HuH-7 (cell line): ENCODE data around the gene LCLAT1.
"Not testable (repeated sequence)": the region's sequence is repeated elsewhere in the genome, so short reads cannot be mapped to it uniquely, and the experiment has no call there.

Experiments
- DNase-seq: peaks from one replicate; pipeline ENCODE4 v3.0.0; 2011; ENCODE audit warnings: low spot score

LCLAT1 gene

DNA sequence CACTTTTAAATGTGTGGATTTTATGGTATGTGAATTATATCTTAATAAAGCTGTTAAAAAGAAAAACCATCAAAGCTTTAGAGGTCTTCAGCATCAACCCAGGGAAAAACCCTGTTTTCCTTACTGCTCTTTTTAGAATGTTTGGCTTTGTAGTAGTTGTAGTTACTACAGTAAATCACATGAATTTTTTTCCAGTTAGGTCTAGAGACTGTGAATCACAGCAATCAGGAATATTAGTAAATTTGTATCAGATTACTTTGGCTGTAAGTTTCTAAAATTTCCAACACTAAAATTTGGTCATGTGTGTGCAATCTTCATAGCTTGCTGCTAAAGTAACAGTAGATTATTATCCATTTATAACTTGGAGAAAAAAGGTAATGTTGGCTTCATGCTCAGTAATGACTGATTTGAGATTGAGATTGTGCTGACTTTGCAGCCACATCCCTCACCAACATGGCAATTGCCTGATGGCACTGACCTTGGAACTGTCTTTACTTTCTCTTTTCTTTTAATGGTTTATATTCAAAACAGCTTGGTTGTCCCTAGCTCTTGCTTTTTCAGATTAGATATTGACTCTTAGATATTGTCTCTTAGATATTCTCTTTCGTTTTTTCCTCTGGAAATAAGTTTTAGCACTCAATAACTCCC is 41.1 kb downstream of the LCLAT1 start:
- DNase-seq, result no peak

DNA sequence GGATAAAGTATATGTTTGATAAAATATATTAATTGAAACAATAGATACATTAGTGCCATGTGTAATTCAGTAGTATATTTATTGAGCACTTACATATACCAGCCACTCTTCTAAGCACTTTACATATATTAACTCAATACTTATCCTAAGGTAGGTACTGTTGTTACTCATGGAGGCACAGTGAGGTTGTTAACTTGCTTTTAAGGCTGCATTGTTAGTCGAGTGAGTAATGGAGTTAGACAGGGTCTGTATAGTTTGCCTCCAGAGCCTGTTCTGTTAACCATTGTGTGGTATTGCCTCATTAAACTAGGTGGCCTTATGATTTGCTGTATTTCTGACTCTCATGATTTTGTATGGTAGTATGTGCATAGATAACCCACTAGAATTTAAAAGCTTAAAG is 44.2 kb downstream of the LCLAT1 start:
- no peak for DNase-seq

DNA sequence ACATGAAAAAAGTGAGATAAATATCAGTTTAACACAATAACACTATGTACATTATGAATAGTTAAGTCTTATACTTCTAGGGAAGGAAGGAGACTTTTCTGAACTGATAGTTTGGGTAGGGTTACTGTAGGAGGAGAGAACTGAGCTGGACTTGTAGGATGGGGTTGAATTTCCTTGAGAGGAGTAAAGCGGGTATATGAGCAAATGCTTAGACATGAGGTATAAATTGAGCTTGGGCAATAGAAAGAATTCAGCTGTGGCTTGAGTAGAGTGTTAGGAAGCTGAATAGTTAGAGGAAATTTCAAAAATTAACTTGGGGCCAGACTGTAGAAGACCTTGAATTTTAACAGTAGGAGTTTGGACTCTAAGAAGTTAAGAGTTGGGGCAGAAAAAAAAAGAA is 45.1 kb downstream of the LCLAT1 start:
- no peak for DNase-seq

DNA sequence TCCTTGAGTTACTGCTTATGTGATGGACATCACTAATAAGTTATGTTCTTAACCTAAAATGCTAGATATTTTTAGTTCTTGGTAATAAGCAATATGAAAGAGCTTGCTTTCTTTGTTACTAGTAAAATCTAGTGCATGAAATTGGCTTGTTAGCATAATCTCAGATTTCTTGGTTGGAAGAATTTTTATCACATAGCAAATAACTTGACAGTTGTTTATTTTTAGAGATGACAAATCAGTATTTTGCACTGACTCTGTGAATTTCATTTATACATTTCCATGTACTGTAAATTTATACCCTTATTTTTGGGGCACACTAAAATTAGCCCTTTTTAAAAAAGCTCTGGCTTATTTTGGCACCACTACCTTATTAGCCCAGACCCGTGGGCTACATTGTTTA is 45.6 kb downstream of the LCLAT1 start:
- no peak for DNase-seq

DNA sequence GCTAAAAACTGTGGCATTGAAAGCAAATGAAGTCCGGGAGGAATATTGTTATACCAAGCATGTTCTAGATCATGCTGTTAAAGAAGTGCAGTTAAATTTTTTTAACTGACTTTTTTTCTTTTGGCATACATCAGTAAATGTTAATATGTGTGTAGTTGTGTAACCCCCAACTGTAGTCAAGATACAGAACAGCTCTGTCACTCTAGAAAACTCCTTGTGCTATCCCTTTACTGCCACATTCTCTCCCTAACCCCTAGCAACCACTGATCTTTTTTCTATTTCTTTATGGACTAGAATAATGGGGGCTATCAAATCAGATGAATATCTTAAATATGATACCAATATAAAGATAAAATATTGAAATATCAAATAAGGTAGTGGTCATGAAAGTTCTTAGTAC is 46.4 kb downstream of the LCLAT1 start:
- no peak for DNase-seq

DNA sequence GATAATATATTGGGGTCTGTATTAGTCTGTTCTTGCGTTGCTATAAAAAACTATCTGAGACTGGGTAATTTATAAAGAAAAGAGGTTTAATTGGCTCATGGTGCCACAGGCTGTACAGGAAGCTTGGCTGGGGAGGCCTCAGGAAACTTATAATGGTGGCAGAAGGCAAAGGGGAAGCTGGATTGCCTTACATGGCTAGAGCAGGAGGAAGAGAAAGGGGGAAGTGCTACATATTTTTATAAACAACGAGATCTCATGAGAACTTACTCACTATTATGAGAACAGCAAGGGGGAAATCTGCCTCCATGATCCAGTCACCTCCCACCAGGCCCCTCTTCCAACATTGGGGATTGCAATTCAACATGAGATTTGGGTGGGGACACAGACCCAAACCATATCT is 48.9 kb downstream of the LCLAT1 start:
- DNase-seq, result not testable (repeated sequence)

DNA sequence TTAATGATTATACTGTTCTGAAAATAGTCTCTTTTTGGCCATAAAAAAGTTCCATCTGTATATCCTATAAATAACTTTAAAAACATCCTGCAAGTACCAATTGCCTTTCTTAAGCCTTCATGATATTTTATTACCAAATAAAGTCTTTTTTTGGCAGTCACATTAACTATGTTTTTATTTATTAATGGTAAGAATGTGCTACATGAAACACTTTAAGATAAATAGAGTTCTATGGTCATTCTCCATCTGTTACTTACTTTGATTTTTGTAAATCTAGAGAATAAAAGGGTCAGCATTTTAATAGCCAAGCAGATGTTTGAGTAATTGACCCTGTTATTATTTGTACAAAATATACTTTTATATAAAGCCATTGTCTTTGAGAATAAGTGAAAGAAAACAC is 52.6 kb downstream of the LCLAT1 start:
- no peak for DNase-seq

DNA sequence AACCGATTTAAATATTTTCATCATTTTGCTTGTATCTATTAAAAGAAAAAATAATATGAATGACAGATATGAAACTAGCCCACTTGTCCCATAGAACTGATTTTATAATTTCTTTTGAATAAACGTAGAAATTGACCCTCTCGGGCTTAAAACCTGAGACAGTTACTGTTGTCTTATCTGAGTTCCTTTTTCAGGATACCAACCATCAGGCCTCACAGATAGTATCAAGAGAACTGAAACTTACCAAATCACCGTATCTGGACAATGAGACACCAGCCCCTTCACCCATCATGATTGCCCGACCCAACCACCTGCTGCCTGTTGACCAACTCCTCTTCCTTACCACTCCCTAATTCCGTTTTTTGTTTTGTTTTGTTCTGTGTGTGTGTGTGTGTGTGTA is 53.7 kb downstream of the LCLAT1 start:
- no peak for DNase-seq

DNA sequence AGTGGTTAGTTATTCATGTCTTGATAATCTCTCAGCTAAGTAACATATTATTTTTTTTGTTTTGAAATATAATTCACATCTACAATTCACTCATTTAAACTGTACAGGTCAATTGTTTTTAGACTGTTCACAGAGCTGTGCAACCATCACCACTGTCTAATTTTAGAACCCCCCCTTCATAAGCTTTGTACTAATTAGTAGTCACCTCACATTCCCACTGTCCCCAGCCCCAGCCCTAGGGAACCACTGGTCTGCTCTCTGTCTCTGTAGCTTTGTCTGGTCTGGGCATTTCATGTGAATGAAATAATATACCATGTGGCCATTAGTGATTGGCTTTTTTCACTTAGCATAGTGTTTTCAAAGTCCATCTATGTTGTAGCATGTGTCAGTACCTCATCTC is 55.3 kb downstream of the LCLAT1 start:
- no peak for DNase-seq

DNA sequence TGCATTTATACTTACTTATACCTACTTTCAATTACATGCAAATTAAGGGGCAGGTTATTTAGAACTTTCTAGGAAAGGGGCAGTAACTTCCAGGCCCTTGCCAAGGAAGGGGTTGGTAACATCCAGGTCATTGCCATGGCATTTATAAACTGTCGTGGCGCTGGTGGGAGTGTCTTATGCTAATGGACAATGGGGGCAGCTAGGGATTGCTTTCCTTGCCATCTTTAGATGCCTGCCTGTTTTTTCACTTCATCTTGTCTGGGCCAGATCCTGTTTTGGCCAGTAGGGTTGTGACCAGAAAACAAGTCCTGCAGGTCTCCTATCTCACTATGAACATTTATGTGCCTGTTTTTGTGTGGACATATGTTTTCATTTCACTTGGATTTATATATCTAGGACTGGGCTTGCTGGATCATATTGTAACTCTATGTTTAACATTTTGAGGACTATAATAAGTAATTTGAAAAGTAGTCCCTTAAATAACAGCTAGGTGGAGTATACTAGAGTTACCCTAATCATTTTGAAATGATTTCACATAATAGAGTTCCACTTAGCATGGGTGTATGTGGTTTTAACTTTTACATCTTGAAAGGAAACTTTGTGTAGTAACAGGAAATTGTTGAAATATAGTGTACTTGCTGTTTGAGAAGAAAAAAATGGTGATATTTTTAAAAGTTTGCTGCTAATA is 56.1 kb downstream of the LCLAT1 start:
- DNase-seq, result no peak

DNA sequence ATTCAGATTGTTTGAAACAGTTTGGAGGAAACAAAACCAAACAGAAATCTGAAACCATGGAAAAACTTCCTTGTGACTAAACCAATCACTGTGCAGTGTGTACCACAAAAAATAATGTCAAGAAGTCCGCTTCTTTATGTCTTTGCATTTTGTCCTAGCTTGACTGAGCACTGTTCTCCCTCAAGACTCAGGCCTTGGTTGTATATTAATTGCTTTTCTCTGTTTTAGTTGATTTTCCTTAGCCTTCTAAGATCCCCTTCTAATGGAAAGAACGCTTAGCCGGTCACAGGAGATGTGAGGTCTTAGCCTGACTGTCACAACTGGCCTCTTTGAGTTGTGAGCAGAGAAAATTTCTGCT is 56.6 kb downstream of the LCLAT1 start:
- DNase-seq, result no peak

DNA sequence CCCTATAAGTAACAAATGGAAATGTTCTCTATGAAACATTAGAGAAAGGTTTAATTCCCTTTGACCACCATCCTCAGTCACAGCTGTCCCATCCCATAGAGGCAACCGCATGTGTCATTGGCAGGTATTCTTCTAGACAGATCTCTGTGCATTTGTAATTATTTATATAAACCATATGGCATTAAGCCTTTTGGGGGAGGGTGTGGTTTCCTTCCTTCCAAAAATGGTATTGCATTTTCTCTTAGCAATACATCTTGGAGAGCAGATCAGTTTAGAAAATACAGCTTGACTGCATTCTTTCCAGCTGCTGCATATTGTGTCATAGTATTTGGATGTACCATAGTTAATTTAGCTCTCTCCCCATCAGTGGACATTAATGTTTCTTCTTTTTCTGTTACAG is 57.7 kb downstream of the LCLAT1 start:
- no peak for DNase-seq

DNA sequence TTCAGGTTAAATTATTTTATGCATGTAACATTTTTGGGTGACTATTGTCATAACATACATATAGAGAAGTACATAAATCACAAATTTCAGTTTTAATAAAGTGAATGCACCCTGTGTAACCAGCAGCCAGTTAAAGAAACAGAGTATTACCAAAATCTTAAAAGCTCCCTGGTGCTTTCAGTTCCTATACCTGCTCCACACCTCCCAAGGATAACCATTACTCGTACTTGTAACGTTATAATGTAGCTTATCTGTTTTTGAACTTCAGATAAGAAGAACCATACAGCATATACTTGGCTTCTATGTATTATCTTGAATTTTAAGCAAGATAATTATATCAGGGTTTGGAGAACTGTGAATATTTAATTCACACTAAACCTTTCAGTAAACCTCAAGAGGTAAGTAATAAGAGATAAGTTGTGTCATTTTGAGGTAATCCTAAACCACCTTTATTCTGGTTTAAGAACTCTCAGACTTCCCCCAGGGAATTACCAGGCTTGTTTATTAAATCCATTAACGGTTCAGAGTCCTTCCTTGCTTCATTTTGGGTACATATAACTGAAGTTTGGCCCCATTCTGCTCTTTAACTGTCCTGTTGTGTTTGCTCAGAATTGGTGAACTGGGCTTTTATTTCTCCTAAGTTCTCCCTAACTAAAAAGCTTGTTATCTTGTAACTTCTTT is 58.6 kb downstream of the LCLAT1 start:
- no peak for DNase-seq

DNA sequence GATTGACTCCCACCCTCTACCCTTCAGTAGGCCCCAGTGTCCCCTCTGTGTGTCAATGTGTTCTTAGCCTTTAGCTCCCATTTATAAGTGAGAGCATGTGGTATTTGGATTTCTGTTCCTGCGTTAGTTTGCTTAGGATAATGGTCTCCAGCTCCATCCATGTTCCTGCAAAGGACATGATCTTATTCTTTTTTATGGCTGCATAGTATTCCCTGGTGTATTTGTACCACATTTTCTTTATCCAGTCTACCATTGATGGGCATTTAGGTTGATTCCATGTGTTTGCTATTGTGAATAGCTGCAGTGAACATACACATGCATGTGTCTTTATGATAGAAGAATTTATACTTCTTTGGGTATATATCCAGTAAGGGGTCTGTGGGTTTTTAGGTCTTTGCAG is 60.4 kb downstream of the LCLAT1 start:
- DNase-seq, result not testable (repeated sequence)

DNA sequence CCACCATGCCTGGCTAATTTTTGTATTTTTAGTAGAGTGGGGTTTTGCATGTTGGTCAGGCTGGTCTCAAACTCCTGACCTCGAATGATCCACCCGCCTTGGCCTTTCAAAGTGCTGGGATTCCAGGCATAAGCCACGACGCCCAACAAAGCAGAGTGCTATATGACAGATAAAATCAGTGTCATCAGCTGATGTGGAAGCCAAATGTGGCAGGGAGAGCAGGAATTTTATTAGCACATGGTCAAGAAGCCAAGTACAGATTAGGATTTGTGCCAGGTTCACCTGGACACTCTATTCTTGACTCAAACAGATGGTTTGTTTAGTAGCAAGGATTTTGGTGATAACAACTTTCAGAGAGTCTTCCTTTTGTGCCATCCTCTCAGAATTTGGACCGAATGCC is 62.7 kb downstream of the LCLAT1 start:
- no peak for DNase-seq

DNA sequence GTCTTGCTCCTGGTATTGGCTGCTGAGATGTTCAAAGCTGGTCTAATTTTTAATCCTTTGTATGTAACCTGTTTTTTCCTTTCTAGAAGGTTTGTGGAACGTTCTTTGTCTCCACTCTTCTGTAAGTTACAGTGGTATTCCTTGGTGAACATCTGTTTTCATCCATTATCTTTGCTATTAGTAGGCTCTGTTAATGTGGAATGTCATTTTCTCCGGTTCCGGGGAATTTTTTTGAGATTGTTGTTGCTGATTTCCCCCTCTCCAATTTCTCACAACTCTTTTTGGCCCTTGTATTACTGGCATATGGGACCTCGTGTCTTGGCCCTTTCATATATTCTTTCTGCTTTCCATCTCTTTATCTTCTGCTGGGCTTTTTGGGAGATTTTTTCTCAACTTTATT is 63.4 kb downstream of the LCLAT1 start:
- DNase-seq, result no peak

DNA sequence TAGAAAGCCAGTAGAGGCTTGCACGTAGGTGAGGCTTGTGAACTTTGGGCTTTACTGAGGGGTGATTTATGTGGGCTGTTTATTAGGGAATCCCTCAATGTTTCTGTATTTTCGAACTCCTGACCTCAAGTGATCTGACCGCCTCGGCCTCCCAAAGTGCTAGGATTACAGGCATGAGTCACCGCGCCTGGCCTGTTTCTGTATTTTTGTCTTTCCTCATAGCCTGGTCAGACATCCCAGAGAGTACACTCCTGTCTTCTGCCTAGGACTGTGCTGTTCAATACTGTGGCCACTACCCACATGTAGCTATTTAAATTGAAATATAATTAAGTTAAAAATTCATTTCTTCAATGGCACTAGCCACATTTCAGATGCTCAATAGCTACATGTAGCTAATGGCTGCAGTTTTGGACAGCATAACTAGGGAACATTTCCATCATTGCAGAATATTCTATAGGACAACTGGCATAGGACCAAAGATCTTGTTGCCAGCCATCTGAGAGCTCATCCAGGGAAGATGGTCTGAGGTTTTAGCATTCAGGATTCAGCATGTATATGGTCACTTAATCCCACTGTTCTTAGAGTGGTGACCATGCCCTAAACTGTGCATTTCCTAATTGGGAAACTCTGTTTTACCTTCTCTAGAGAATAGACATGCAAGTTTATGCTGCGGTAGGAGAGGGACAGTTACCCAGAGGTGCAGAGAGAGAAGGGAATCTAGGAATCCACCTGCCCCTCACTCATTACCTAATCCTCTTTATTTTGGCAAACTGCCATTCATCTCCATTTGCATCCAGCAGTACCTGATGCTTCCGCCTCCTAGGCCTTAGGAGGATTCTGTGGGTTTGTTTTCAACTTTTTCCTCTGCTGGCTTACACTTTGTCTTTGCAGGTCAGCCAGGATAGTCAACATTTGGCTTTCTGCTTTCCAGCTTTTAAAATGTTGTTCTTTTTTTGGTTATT is 64.4 kb downstream of the LCLAT1 start:
- peak; percentile 10 for DNase-seq

DNA sequence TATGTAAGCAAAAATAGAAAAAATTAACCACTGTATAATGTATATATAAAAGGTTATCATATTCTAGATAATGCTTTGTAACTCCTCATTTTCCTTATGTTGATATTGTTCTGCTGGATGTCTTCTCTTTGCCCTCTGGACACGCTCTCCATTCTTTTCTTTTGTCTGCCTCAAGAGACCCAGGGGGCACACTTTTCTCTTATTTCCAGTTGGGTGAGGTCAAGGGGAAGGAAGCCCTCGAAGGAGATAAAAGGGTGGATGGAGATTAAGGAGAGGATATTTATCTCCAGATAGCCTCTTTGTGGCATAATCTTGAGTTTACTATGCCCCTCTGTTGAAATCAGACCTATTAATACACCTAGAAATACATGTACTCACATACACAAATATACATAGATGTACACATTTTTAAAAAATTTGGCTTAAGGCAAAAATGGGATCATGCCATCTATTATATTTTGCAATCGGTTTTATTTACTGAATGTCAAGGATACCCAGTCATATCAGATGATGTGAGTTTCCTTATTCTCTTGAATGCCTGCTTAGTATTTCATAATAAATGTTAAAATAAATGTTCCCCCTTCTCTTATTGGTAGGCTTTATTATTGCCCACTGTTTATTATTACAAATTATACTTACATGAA is 65.3 kb downstream of the LCLAT1 start:
- DNase-seq, result no peak

DNA sequence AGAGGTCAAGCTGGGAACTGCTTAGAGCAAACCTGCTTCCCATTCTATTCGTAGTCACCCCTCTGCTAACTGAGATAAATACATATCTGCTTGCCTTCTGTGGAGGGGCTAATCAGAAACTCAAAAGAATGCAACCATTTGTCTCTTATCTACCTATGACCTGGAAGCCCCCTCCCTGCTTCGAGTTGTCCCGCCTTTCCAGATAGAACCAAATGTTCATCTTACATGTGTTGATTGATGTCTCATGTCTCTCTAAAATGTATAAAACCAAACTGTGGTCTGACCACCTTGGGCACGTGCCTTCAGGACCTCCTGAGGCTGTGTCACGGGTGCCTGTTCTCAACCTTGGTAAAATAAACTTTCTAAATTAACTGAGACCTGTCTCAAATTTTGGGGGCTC is 66.6 kb downstream of the LCLAT1 start:
- DNase-seq, result not testable (repeated sequence)

DNA sequence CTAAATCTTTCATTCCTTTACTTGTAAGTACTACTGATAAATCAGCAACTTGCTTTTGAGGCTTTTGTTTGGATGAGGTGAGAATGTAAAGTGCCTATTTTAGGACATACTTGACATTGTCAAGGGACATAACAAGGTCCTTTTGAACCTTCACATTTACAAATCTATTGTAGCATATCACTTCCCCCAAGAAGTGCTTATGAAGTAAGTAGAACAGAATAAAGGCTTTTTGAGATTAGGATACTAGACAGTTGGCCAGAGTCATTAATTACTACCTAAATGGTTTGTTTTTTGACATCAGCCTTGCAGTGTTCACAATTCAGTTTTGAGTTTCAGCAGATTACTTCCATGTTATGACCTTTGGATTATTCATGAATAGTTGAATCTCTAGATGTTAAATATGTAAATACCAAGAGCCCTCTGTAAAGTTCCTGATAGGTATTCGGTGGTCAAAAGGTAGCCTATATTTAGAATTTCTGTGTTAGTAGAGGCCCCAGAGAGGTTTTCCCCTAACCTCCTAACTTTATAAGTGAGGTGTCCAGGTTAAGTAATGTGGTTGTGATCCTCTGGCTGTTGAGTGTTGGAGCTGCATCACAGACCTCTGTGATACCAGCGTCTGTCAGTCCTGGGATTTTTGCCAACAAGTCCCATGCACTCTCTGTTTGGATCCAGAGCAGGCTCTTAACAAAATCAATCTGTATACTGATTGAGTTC is 67.2 kb downstream of the LCLAT1 start:
- no peak for DNase-seq

DNA sequence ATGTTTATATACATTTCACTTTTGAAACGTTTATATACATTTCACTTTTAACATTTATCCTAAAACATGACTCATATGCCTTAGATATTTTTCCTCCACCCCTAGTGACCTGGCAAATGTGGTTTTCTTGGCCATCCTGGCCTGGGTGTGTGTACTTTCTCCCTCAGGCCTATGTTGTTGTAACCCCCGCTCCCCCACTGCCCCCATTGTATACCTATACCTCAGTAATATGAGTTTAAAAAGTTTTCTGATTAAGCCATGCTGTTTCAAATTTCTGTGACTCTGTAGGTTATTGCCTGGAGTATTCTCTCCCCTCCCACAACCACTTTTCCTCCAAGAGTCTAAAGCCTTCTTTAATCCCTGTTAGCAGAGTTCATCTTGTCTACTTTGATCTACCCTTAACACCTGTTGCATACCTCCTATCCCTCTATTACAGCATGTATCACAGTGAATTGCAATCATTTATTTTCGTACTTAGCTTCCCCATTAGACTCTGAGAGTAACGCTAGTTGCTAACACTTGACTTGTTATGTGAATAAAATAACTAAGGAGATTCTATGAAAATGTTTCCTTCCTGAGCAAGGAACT is 67.9 kb downstream of the LCLAT1 start:
- no peak for DNase-seq
